ENCODE data around the gene ALKBH6. TPM values are rescaled to one million over a fixed set of nuclear protein-coding genes. Genes with fewer than 3 reads are reported as not detected.
"Not testable (repeated sequence)": the region's sequence is repeated elsewhere in the genome, so short reads cannot be mapped to it uniquely, and the experiment has no call there.

ALKBH6 gene
- total RNA-seq, 4 donors from 2014 or later, result 27.6 to 151 (median 83.2) TPM

- peak; percentile 57 for DNase-seq
Observed at GRCh38 chr19:35986664-35987570, 27.1 kb downstream of the ALKBH6 start.

GRCh38 chr19:35986111-35986510, 27.9 kb downstream of the ALKBH6 start:
- Histone ChIP-seq H3K36me3 (no peaks in the 10 kb centered on the region), H3K27me3 (peaks cover 38% of the 10 kb centered on the region), H3K4me3 (no peak overlapping the region), H3K4me1 (peaks cover 0 to 11% (median 10%) of the 10 kb centered on the region in 4 donors), H3K9me3 (no peaks in the 10 kb centered on the region), H3K27ac (no peak overlapping the region)
- TF ChIP-seq POLR2AphosphoS5 (IDR thresholded peaks at IDR 0.05) (no peak), CTCF (IDR thresholded peaks at IDR 0.05) (no peak), EP300 (IDR thresholded peaks at IDR 0.05; ENCODE audit: low read depth) (no peak), POLR2A (IDR thresholded peaks at IDR 0.05) (no peak)
- in situ Hi-C loops (cut with MboI; ENCODE audit: low pct_ligation_motif_present in 1 of 4, low pct_unique_long_range_greater_than_20kb in 1 of 4, low sequenced_read_pairs in 3 of 4) (no loop called here), intact Hi-C loops (cut with DNase I; ENCODE audit: low total_unique reads) (no loop called here)
- no peak for DNase-seq
- WGBS, 2 donors (ENCODE audit: low coverage in 1 of 2), result 85% methylated on average over 5 of the region's 5 CpGs; no CpG with 5 or more reads in 1 of the 2 donors

More at GRCh38 chr19:35986664-35987570, 27.1 kb downstream of the ALKBH6 start:
- in situ Hi-C loops (cut with MboI; ENCODE audit: low pct_ligation_motif_present in 1 of 4, low pct_unique_long_range_greater_than_20kb in 1 of 4, low sequenced_read_pairs in 3 of 4) (no loop called here), intact Hi-C loops (cut with DNase I; ENCODE audit: low total_unique reads) (no loop called here)
- Histone ChIP-seq H3K4me1 (peaks cover 0 to 11% (median 10%) of the 10 kb centered on the region in 4 donors), H3K27ac (no peak overlapping the region), H3K9me3 (no peaks in the 10 kb centered on the region), H3K27me3 (peaks cover 38% of the 10 kb centered on the region), H3K4me3 (peak overlapping the region in 2 of 4 donors; percentile 27 to 40), H3K36me3 (no peaks in the 10 kb centered on the region)
- TF ChIP-seq CTCF (IDR thresholded peaks at IDR 0.05) (no peak), POLR2A (IDR thresholded peaks at IDR 0.05) (no peak), EP300 (IDR thresholded peaks at IDR 0.05; ENCODE audit: low read depth) (no peak), POLR2AphosphoS5 (IDR thresholded peaks at IDR 0.05) (no peak)
- WGBS, 2 donors (ENCODE audit: low coverage in 1 of 2), result 8 to 10% methylated on average over 16 to 53 of the region's 54 CpGs

GRCh38 chr19:35983177-35983576, 30.8 kb downstream of the ALKBH6 start:
- WGBS, 2 donors (ENCODE audit: low coverage in 1 of 2), result 74% methylated on average over 8 of the region's 8 CpGs; no CpG with 5 or more reads in 1 of the 2 donors
- intact Hi-C loops (cut with DNase I; ENCODE audit: low total_unique reads), result no loop called here

GRCh38 chr19:35980997-35981396, 33.0 kb downstream of the ALKBH6 start:
- intact Hi-C loops (cut with DNase I; ENCODE audit: low total_unique reads); H3K9me3 ChIP-seq; in situ Hi-C loops (cut with MboI; ENCODE audit: low pct_ligation_motif_present in 1 of 4, low pct_unique_long_range_greater_than_20kb in 1 of 4, low sequenced_read_pairs in 3 of 4); H3K4me1 ChIP-seq; H3K27ac ChIP-seq; DNase-seq; H3K4me3 ChIP-seq; H3K36me3 ChIP-seq: not testable (repeated sequence)
- WGBS, 2 donors (ENCODE audit: low coverage in 1 of 2), result 63 to 78% methylated on average over 4 of the region's 4 CpGs
- H3K27me3 ChIP-seq, result peaks cover 18% of the 10 kb centered on the region

More at GRCh38 chr19:35983177-35983576, 30.8 kb downstream of the ALKBH6 start:
- Histone ChIP-seq H3K27ac (no peak overlapping the region), H3K27me3 (peaks cover 38% of the 10 kb centered on the region), H3K4me3 (no peak overlapping the region), H3K4me1 (peaks cover 0 to 11% (median 10%) of the 10 kb centered on the region in 4 donors), H3K36me3 (no peaks in the 10 kb centered on the region), H3K9me3 (no peaks in the 10 kb centered on the region)
- no peak for TF ChIP-seq EP300 (IDR thresholded peaks at IDR 0.05; ENCODE audit: low read depth)
- no peak for TF ChIP-seq POLR2A (IDR thresholded peaks at IDR 0.05)
- no peak for TF ChIP-seq CTCF (IDR thresholded peaks at IDR 0.05)
- no peak for TF ChIP-seq POLR2AphosphoS5 (IDR thresholded peaks at IDR 0.05)
- in situ Hi-C loops (cut with MboI; ENCODE audit: low pct_ligation_motif_present in 1 of 4, low pct_unique_long_range_greater_than_20kb in 1 of 4, low sequenced_read_pairs in 3 of 4), result no loop called here
- DNase-seq, result no peak

Data from transverse colon (tissue), 4 donors.